Measurements from ENCODE around the gene ABRACL. TPM values are rescaled to one million over a fixed set of nuclear protein-coding genes. Genes with fewer than 3 reads are reported as not detected.

ABRACL gene
- total RNA-seq, 3 donors from 2014 or later: 36.2 to 98.5 (median 92.3) TPM

- Histone ChIP-seq H3K4me3 (no peak overlapping the region), H3K4me1 (ENCODE audit: low read depth) (no peaks in the 10 kb centered on the region), H3K9me3 (no peaks in the 10 kb centered on the region), H3K36me3 (ENCODE audit: low read depth) (no peaks in the 10 kb centered on the region)
- DNase-seq (no peak), ATAC-seq (no peak)
- intact Hi-C loops (cut with DNase I, micrococcal nuclease): no loop called here
- TF ChIP-seq CTCF (IDR thresholded peaks at IDR 0.05): no peak
Measured at GRCh38 chr6:139007428-139007827, 21.1 kb upstream of the ABRACL start.

- H3K4me3 ChIP-seq: no peak overlapping the region
- DNase-seq (no peak), ATAC-seq (no peak)
- intact Hi-C loops (cut with DNase I, micrococcal nuclease): no loop called here
- no peaks in the 10 kb centered on the region for H3K36me3 ChIP-seq (ENCODE audit: low read depth)
- no peak for TF ChIP-seq CTCF (IDR thresholded peaks at IDR 0.05)
- no peaks in the 10 kb centered on the region for H3K4me1 ChIP-seq (ENCODE audit: low read depth)
- no peaks in the 10 kb centered on the region for H3K9me3 ChIP-seq
Measured at GRCh38 chr6:139008117-139008516, 20.4 kb upstream of the ABRACL start.

GRCh38 chr6:139010674-139011073 is 17.9 kb upstream of the ABRACL start:
- Histone ChIP-seq H3K36me3 (ENCODE audit: low read depth) (no peaks in the 10 kb centered on the region), H3K4me3 (no peak overlapping the region), H3K4me1 (ENCODE audit: low read depth) (peaks cover 5% of the 10 kb centered on the region), H3K9me3 (no peaks in the 10 kb centered on the region)
- no peak for DNase-seq
- TF ChIP-seq CTCF (IDR thresholded peaks at IDR 0.05): no peak
- no peak for ATAC-seq
- intact Hi-C loops (cut with DNase I, micrococcal nuclease): no loop called here

GRCh38 chr6:139011980-139012379 is 16.6 kb upstream of the ABRACL start:
- DNase-seq (no peak), ATAC-seq (no peak)
- Histone ChIP-seq H3K36me3 (ENCODE audit: low read depth) (no peaks in the 10 kb centered on the region), H3K4me3 (no peak overlapping the region), H3K9me3 (no peaks in the 10 kb centered on the region), H3K4me1 (ENCODE audit: low read depth) (peaks cover 5% of the 10 kb centered on the region)
- TF ChIP-seq CTCF (IDR thresholded peaks at IDR 0.05): no peak
- intact Hi-C loops (cut with DNase I, micrococcal nuclease): no loop called here

- Histone ChIP-seq H3K4me3 (no peak overlapping the region), H3K4me1 (ENCODE audit: low read depth) (peaks cover 5% of the 10 kb centered on the region), H3K36me3 (ENCODE audit: low read depth) (no peaks in the 10 kb centered on the region), H3K9me3 (no peaks in the 10 kb centered on the region)
- intact Hi-C loops (cut with DNase I, micrococcal nuclease): no loop called here
- no peak for TF ChIP-seq CTCF (IDR thresholded peaks at IDR 0.05)
- DNase-seq (no peak), ATAC-seq (no peak)
Measured at GRCh38 chr6:139013185-139013800, 15.3 kb upstream of the ABRACL start.

GRCh38 chr6:139014945-139015344 is 13.6 kb upstream of the ABRACL start:
- no peaks in the 10 kb centered on the region for H3K36me3 ChIP-seq (ENCODE audit: low read depth)
- intact Hi-C loops (cut with DNase I, micrococcal nuclease): no loop called here
- no peak for TF ChIP-seq CTCF (IDR thresholded peaks at IDR 0.05)
- H3K9me3 ChIP-seq: no peaks in the 10 kb centered on the region
- DNase-seq: peak in 1 of 3 donors; percentile 25
- H3K4me3 ChIP-seq: no peak overlapping the region
- peak; percentile 93 for ATAC-seq
- peaks cover 5% of the 10 kb centered on the region for H3K4me1 ChIP-seq (ENCODE audit: low read depth)

All from mucosa of descending colon (tissue), 3 donors.